HEK293 (cell line): ENCODE measurements around the gene TMEM151A.

ENCODE experiments used
- ZNF19 ChIP-seq: fragments of 450-650 bp; formaldehyde crosslinking; IDR thresholded peaks from 2 replicates; pipeline ENCODE4; 2016; ENCODE audit warnings: missing biosample characterization, missing genetic modification characterization, low read depth
- ZNF394 ChIP-seq: fragments of 450-650 bp; formaldehyde crosslinking; IDR thresholded peaks from 2 replicates; pipeline ENCODE4 v1.5.1; 2016; ENCODE audit warnings: missing biosample characterization, missing genetic modification characterization, mild to moderate bottlenecking, moderate library complexity, borderline replicate concordance
- ZNF548 ChIP-seq: fragments of 450-650 bp; formaldehyde crosslinking; IDR thresholded peaks from 2 replicates; pipeline ENCODE4 v1.5.1; 2016; ENCODE audit warnings: missing biosample characterization, missing genetic modification characterization
- ZNF707 ChIP-seq: fragments of 450-650 bp; formaldehyde crosslinking; IDR thresholded peaks from 2 replicates; pipeline ENCODE4 v1.5.1; 2016; ENCODE audit warnings: missing biosample characterization, missing genetic modification characterization
- TF ChIP-seq, protein P1 (sequence below): fragments of 450-650 bp; formaldehyde crosslinking; IDR thresholded peaks from 2 replicates; pipeline ENCODE4 v1.5.1; 2016; ENCODE audit warnings: missing biosample characterization, missing genetic modification characterization
- TF ChIP-seq, protein P2 (sequence below): fragments of 450-650 bp; formaldehyde crosslinking; IDR thresholded peaks from 2 replicates; pipeline ENCODE4 v1.5.1; 2016; ENCODE audit warnings: missing biosample characterization, missing genetic modification characterization
- TF ChIP-seq, protein P3 (sequence below): fragments of 450-650 bp; formaldehyde crosslinking; IDR thresholded peaks from 2 replicates; pipeline ENCODE4 v1.5.1; 2016; ENCODE audit warnings: missing biosample characterization, missing genetic modification characterization

DNA sequence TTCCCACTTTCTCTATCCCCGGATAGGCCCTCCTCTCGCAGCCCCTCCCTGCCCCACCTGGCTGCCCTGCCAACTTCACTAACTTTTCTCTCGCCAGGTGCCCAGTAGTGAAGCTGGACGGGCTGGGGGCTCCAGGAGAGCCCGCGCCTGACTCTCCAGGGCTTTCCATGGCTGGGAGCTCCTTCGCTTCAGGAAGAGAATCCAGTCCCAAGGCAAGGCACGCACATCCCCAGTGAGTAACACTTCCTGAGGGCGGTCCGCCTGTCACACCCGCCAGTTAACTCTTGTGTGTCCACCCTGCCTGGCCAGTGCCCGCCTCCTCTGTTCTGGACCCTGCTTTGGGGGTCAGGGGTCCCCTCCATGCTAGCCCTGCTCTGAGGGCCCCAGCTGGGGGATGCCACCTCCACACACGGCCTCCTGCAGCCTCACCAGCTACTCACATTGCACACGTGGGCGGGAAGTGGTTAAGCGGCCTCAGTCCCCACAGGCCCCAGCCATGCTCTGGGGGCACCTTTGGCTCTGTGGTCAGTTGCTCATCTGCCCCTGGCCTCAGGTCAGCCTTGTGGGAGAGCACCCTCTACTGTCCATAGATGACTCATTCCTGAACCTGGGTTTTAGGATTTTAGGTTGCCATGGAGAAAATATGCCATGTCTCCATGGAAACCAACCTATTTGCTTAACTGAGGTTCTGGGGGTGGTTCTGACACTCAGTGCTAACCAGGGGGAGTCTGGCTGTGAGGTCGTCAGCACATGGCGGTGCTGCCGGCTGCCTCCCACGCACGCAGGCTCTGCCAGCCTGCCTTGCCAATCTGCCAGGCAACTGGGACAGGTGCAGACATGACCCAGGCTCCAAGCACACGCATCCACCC, 44.8 kb downstream of the TMEM151A start, which contains the start of gene RIN1:
- TF ChIP-seq, protein P1, sequence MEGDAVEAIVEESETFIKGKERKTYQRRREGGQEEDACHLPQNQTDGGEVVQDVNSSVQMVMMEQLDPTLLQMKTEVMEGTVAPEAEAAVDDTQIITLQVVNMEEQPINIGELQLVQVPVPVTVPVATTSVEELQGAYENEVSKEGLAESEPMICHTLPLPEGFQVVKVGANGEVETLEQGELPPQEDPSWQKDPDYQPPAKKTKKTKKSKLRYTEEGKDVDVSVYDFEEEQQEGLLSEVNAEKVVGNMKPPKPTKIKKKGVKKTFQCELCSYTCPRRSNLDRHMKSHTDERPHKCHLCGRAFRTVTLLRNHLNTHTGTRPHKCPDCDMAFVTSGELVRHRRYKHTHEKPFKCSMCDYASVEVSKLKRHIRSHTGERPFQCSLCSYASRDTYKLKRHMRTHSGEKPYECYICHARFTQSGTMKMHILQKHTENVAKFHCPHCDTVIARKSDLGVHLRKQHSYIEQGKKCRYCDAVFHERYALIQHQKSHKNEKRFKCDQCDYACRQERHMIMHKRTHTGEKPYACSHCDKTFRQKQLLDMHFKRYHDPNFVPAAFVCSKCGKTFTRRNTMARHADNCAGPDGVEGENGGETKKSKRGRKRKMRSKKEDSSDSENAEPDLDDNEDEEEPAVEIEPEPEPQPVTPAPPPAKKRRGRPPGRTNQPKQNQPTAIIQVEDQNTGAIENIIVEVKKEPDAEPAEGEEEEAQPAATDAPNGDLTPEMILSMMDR, result peak; percentile 49; the same call in 1 of the 2 replicates
- TF ChIP-seq ZNF394 (tag by site-specific recombination) (no peak), ZNF707 (tag by site-specific recombination) (no peak), ZNF19 (tag by site-specific recombination) (no peak), ZNF548 (tag by site-specific recombination) (no peak)
- TF ChIP-seq, protein P2, sequence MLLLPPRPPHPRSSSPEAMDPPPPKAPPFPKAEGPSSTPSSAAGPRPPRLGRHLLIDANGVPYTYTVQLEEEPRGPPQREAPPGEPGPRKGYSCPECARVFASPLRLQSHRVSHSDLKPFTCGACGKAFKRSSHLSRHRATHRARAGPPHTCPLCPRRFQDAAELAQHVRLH (tag by site-specific recombination), result no peak
- TF ChIP-seq, protein P3, sequence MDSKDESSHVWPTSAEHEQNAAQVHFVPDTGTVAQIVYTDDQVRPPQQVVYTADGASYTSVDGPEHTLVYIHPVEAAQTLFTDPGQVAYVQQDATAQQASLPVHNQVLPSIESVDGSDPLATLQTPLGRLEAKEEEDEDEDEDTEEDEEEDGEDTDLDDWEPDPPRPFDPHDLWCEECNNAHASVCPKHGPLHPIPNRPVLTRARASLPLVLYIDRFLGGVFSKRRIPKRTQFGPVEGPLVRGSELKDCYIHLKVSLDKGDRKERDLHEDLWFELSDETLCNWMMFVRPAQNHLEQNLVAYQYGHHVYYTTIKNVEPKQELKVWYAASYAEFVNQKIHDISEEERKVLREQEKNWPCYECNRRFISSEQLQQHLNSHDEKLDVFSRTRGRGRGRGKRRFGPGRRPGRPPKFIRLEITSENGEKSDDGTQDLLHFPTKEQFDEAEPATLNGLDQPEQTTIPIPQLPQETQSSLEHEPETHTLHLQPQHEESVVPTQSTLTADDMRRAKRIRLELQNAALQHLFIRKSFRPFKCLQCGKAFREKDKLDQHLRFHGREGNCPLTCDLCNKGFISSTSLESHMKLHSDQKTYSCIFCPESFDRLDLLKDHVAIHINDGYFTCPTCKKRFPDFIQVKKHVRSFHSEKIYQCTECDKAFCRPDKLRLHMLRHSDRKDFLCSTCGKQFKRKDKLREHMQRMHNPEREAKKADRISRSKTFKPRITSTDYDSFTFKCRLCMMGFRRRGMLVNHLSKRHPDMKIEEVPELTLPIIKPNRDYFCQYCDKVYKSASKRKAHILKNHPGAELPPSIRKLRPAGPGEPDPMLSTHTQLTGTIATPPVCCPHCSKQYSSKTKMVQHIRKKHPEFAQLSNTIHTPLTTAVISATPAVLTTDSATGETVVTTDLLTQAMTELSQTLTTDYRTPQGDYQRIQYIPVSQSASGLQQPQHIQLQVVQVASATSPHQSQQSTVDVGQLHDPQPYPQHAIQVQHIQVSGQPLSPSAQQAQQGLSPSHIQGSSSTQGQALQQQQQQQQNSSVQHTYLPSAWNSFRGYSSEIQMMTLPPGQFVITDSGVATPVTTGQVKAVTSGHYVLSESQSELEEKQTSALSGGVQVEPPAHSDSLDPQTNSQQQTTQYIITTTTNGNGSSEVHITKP, result no peak
